Keratinocyte (primary cell): ENCODE data around the gene TOGARAM1. TPM values are rescaled to one million over a fixed set of nuclear protein-coding genes. Genes with fewer than 3 reads are reported as not detected.

Source experiments
- DNase-seq: peaks from one replicate; pipeline ENCODE4 v3.0.0-alpha.2; 2011; ENCODE audit warnings: low read depth, missing footprints, low spot score
- FAIRE-seq: peaks from 2 replicates; lab custom pipeline; 2011; peaks lifted over from hg19 to GRCh38; lab: Jason Lieb, UNC
- H2AFZ ChIP-seq: 2 replicates; pipeline ENCODE4 v1.6.0; 2012; ENCODE audit warnings: low read length, control low read depth, inconsistent platforms; ENCODE audit not compliant: control insufficient read depth
- H3K27ac ChIP-seq: 2 replicates; pipeline ENCODE4 v1.5.1; 2011; ENCODE audit warnings: low read length; ENCODE audit not compliant: control insufficient read depth, insufficient read depth
- H3K27me3 ChIP-seq: 3 replicates; pipeline ENCODE4 v1.6.0; 2011; ENCODE audit warnings: low read length; ENCODE audit not compliant: control insufficient read depth, insufficient read depth; ENCODE audit errors: extremely low read depth
- H3K36me3 ChIP-seq, 2 experiments: 2 replicates in 1 of 2; 3 replicates in 1 of 2; pipeline ENCODE4 v1.5.1; 2011; ENCODE audit warnings: low read length in 2 of 2, mild to moderate bottlenecking in 1 of 2; ENCODE audit not compliant: control insufficient read depth in 2 of 2, insufficient read depth in 2 of 2; ENCODE audit errors: extremely low read depth in 1 of 2
- H3K4me1 ChIP-seq: 3 replicates; pipeline ENCODE4 v1.5.1; 2011; ENCODE audit warnings: low read length; ENCODE audit not compliant: control insufficient read depth, insufficient read depth; ENCODE audit errors: extremely low read depth
- H3K4me2 ChIP-seq: 3 replicates; pipeline ENCODE4 v1.6.0; 2011; ENCODE audit warnings: low read depth, low read length; ENCODE audit not compliant: control insufficient read depth, insufficient read depth; ENCODE audit errors: extremely low read depth
- H3K4me3 ChIP-seq, 3 experiments: fragments of 200-600 bp in 1 of 3; sonication (generic) in 1 of 3; 2 replicates in 2 of 3; 3 replicates in 1 of 3; pipeline ENCODE4 v1.5.1; 2011 to 2016; ENCODE audit warnings: low read length in 3 of 3, mild to moderate bottlenecking in 3 of 3, control low read depth in 2 of 3, inconsistent platforms in 1 of 3, low read depth in 1 of 3, mixed read lengths in 1 of 3, mixed run types in 1 of 3, moderate library complexity in 1 of 3; ENCODE audit not compliant: control insufficient read depth in 2 of 3, insufficient read depth in 2 of 3; ENCODE audit errors: extremely low read depth in 1 of 3
- H3K79me2 ChIP-seq: 2 replicates; pipeline ENCODE4 v1.6.0; 2012; ENCODE audit warnings: low read length; ENCODE audit not compliant: control insufficient read depth, insufficient read depth
- H3K9ac ChIP-seq: 3 replicates; pipeline ENCODE4 v1.6.0; 2011; ENCODE audit warnings: low read length; ENCODE audit not compliant: control insufficient read depth, insufficient read depth; ENCODE audit errors: extremely low read depth
- H3K9me1 ChIP-seq: 3 replicates; pipeline ENCODE4 v1.6.0; 2011; ENCODE audit warnings: low read length; ENCODE audit not compliant: control insufficient read depth, insufficient read depth; ENCODE audit errors: extremely low read depth
- H3K9me3 ChIP-seq: 2 replicates; pipeline ENCODE4 v1.5.1; 2012; ENCODE audit warnings: low read depth, low read length; ENCODE audit not compliant: control insufficient read depth
- H4K20me1 ChIP-seq: 3 replicates; pipeline ENCODE4 v1.6.0; 2011; ENCODE audit warnings: low read length; ENCODE audit not compliant: control insufficient read depth, insufficient read depth; ENCODE audit errors: extremely low read depth
- EZH2 ChIP-seq: IDR thresholded peaks from one replicate; pipeline ENCODE4 v1.6.1; 2012; ENCODE audit warnings: inconsistent platforms, mild to moderate bottlenecking, low read length, moderate library complexity
- dilution Hi-C: fragments of 300-500 bp; cut with MboI; formaldehyde crosslinking; loops from one replicate; pipeline ENCODE4 v1.7.0; 2020; ENCODE audit warnings: low sequenced_read_pairs; ENCODE audit not compliant: extremely low pct_ligation_motif_present
- polyA plus RNA-seq, 5 experiments: library from polyadenylated mRNA; depleted of rRNA in 3 of 5; stranded (reverse) in 3 of 5; stranded (forward) in 1 of 5; unstranded in 1 of 5; fragments of >200 nt; gene quantifications; 1 replicate in 1 of 5; 2 replicates in 3 of 5; 3 replicates in 1 of 5; pipeline versions ENCODE4 v1.2.1 to v1.2.3, GENCODE V29; 2011 to 2012; ENCODE audit warnings: missing spikeins in 2 of 5, low read depth in 1 of 5, low replicate concordance in 1 of 5
- small RNA-seq, 3 experiments: library from RNA; depleted of rRNA; stranded (forward); fragments of <200 nt; gene quantifications; one replicate each; pipeline ENCODE3, GENCODE V24; 2012; ENCODE audit warnings: low read depth in 3 of 3, low replicate concordance in 1 of 3; ENCODE audit not compliant: insufficient read length in 3 of 3
- TF ChIP-seq, protein P1 (sequence below), 3 experiments: IDR thresholded peaks in 1 of 3; conservative IDR thresholded peaks in 1 of 3; optimal IDR thresholded peaks in 1 of 3; 2 replicates in 2 of 3; 3 replicates in 1 of 3; pipeline versions ENCODE3 to v1.5.1; 2011; ENCODE audit warnings: low read length in 3 of 3, mild to moderate bottlenecking in 3 of 3, moderate library complexity in 2 of 3, control low read depth in 1 of 3, inconsistent platforms in 1 of 3; ENCODE audit not compliant: insufficient read depth in 2 of 3; ENCODE audit errors: extremely low read depth in 1 of 3

TOGARAM1 gene
- polyA plus RNA-seq, 1 donor (not counting 4 experiments of a cell fraction or from before 2014, with no cell fraction given), result 8.2 TPM

DNA sequence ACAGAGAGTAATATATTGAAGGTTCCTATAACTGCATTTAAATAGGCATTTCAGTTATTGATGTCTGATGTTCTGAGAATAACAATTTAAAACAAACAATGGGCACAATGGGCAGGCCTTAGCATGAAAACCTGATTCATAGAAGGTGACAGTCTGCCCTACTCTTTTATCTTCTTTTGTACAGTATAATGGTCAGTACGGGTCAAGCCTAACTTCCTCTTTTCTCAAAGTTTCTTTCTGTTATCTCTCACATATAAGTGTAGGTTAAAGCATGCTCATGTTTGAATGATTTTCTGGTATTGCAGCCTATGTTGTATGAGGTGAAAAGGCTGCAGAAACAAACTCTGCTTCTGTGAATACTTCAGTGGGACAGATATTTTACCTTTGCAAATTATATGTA is 158.1 kb downstream of the TOGARAM1 start:
- H3K4me2 ChIP-seq, result no peak overlapping the region
- TF ChIP-seq EZH2, result no peak
- TF ChIP-seq, protein P1, sequence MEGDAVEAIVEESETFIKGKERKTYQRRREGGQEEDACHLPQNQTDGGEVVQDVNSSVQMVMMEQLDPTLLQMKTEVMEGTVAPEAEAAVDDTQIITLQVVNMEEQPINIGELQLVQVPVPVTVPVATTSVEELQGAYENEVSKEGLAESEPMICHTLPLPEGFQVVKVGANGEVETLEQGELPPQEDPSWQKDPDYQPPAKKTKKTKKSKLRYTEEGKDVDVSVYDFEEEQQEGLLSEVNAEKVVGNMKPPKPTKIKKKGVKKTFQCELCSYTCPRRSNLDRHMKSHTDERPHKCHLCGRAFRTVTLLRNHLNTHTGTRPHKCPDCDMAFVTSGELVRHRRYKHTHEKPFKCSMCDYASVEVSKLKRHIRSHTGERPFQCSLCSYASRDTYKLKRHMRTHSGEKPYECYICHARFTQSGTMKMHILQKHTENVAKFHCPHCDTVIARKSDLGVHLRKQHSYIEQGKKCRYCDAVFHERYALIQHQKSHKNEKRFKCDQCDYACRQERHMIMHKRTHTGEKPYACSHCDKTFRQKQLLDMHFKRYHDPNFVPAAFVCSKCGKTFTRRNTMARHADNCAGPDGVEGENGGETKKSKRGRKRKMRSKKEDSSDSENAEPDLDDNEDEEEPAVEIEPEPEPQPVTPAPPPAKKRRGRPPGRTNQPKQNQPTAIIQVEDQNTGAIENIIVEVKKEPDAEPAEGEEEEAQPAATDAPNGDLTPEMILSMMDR (optimal IDR thresholded peaks at IDR 0.05 in 1 of 3, IDR thresholded peaks at IDR 0.05 in 1 of 3, conservative IDR thresholded peaks at IDR 0.05 in 1 of 3; ENCODE audit: extremely low read depth in 1 of 3, insufficient read depth in 2 of 3, low read length in 3 of 3), result no peak
- H3K79me2 ChIP-seq, result no peaks in the 10 kb centered on the region
- H3K27me3 ChIP-seq, result no peaks in the 10 kb centered on the region
- no peak overlapping the region for H3K9ac ChIP-seq
- H3K27ac ChIP-seq, result no peak overlapping the region
- FAIRE-seq, result no peak
- no peak for DNase-seq
- no peaks in the 10 kb centered on the region for H3K9me3 ChIP-seq
- dilution Hi-C loops, result no loop called here
- no peak overlapping the region for H3K4me3 ChIP-seq
- peaks cover 4% of the 10 kb centered on the region for H3K4me1 ChIP-seq
- peaks cover 20 to 21% of the 10 kb centered on the region in 2 experiments for H3K36me3 ChIP-seq
- H3K9me1 ChIP-seq, result no peaks in the 10 kb centered on the region
- no peak overlapping the region for H2AFZ ChIP-seq
- H4K20me1 ChIP-seq, result no peaks in the 10 kb centered on the region

DNA sequence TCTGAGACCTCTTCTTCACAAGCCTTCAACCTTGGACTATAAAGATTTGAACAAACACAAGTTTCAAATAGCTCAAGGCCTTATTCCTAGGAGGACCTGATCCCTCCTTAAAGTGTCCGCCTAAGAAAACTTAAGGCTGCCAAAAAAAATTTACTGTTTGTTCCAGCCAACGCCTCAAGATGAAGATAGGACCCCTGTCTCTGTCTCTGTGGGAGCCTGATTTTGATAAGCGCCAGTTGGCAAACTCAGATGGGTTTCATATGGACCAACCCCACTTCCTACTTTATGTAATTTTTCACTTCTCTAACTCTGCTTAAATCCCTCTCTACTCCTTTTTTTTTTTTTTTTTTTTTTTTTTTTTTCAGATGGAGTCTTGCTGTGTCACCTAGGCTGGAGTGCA is 161.3 kb downstream of the TOGARAM1 start:
- Histone ChIP-seq H3K9ac (no peak overlapping the region), H3K79me2 (no peaks in the 10 kb centered on the region), H3K27ac (no peak overlapping the region), H2AFZ (no peak overlapping the region), H3K4me2 (no peak overlapping the region), H3K4me1 (no peaks in the 10 kb centered on the region), H3K9me1 (no peaks in the 10 kb centered on the region), H4K20me1 (no peaks in the 10 kb centered on the region), H3K36me3 (peaks cover 10 to 17% of the 10 kb centered on the region in 2 experiments), H3K27me3 (no peaks in the 10 kb centered on the region), H3K4me3 (no peak overlapping the region), H3K9me3 (no peaks in the 10 kb centered on the region)
- DNase-seq (no peak), FAIRE-seq (no peak)
- TF ChIP-seq, protein P1 (optimal IDR thresholded peaks at IDR 0.05 in 1 of 3, IDR thresholded peaks at IDR 0.05 in 1 of 3, conservative IDR thresholded peaks at IDR 0.05 in 1 of 3; ENCODE audit: extremely low read depth in 1 of 3, insufficient read depth in 2 of 3, low read length in 3 of 3), result no peak
- no peak for TF ChIP-seq EZH2
- dilution Hi-C loops, result no loop called here

Small RNAs within 50 kb of the gene (small RNA-seq; reads per million reads assigned to genes)
- gene RF00151 (0 to 0.07 (median 0) reads per million in 3 experiments), gene SNORD127 (104 to 37,397 (median 2,717) reads per million in 3 experiments)

Other genes with a start within 250 kb of the TOGARAM1 start
- 4.4 to 6.1 TPM (median 6.0 TPM) in 3 replicates for gene KLHL28, start 243 bp upstream of the TOGARAM1 start, polyA plus RNA-seq
- gene PRPF39, start 121.9 kb downstream of the TOGARAM1 start, polyA plus RNA-seq, result 15.6 to 51.5 TPM (median 45.5 TPM) in 3 replicates
- gene FKBP3, start 172.3 kb downstream of the TOGARAM1 start, polyA plus RNA-seq, result 49.1 to 98.8 TPM (median 55.7 TPM) in 3 replicates
- 2.5 to 6.0 TPM (median 3.0 TPM) in 3 replicates for gene FANCM, start 173.7 kb downstream of the TOGARAM1 start, polyA plus RNA-seq